Testis (tissue), 3 donors: ENCODE measurements around the gene POU6F2. TPM values are rescaled to one million over a fixed set of nuclear protein-coding genes. Genes with fewer than 3 reads are reported as not detected.

ENCODE experiments used
- DNase-seq: peaks from one replicate; pipeline ENCODE4 v3.0.0-alpha.2; 2019
- H3K27ac ChIP-seq, 2 donors: fragments of 200-600 bp; sonication (generic); one replicate each; pipeline ENCODE4 v1.5.1; 2019
- H3K27me3 ChIP-seq: fragments of 200-600 bp; sonication (generic); one replicate; pipeline ENCODE4 v1.5.1; 2019
- H3K36me3 ChIP-seq: fragments of 200-600 bp; sonication (generic); one replicate; pipeline ENCODE4 v1.5.1; 2017; ENCODE audit warnings: low read depth; ENCODE audit errors: missing control alignments
- H3K4me1 ChIP-seq: fragments of 200-600 bp; sonication (generic); one replicate; pipeline ENCODE4 v1.5.1; 2019
- H3K4me3 ChIP-seq, 2 donors: fragments of 200-600 bp; sonication (generic); one replicate each; pipeline ENCODE4 v1.5.1; 2017 to 2019
- H3K9me3 ChIP-seq: fragments of 200-600 bp; sonication (generic); one replicate; pipeline ENCODE4 v1.5.1; 2017
- CTCF ChIP-seq, 3 experiments: fragments of 450-650 bp in 2 of 3; fragments of 200-600 bp in 1 of 3; sonication (generic) in 1 of 3; IDR thresholded peaks; one replicate each; pipeline ENCODE4 v1.5.1; 2016 to 2019; ENCODE audit warnings: antibody characterized with exemption in 3 of 3, mild to moderate bottlenecking in 2 of 3, moderate library complexity in 1 of 3
- POLR2A ChIP-seq: fragments of 450-650 bp; IDR thresholded peaks from one replicate; pipeline ENCODE4 v1.6.1; 2017; ENCODE audit warnings: antibody characterized with exemption, mild to moderate bottlenecking, moderate library complexity
- WGBS, 2 donors: methylation state at CpG; one replicate each; pipeline ENCODE4 v1.1.5; 2018; 5-methylcytosine and 5-hydroxymethylcytosine counted together
- intact Hi-C: fragments of 100-400 bp; cut with DNase I; formaldehyde crosslinking; loops from one replicate; pipeline ENCODE4 v1.15.1; 2023; ENCODE audit warnings: low total_unique reads
- polyA plus RNA-seq: library from polyadenylated mRNA; stranded (reverse); fragments of 350-450 nt; fragmentation: Illumina TruSeq; extraction: RNeasy Lipid Tissue Mini Kit (QIAGEN cat#74804); gene quantifications from one replicate; pipeline ENCODE4 v1.2.3, GENCODE V29; 2014; ENCODE audit warnings: low read depth, low replicate concordance; ENCODE audit not compliant: insufficient read depth
- total RNA-seq, 2 donors: library from RNA; depleted of rRNA; stranded (reverse); fragments of >200 nt; gene quantifications; one replicate each; pipeline ENCODE4 v1.2.3, GENCODE V29; 2016

Gene POU6F2
- total and polyA plus RNA-seq, 3 donors from 2014 or later: 1.3 to 3.4 (median 1.7) TPM

- 100% methylated on average over 1 of the region's 1 CpG for WGBS, 2 donors
- TF ChIP-seq CTCF (IDR thresholded peaks at IDR 0.05) (no peak), POLR2A (no peak)
- intact Hi-C loops: no loop called here
Measured at GRCh38 chr7:38953227-38953626, 24.5 kb upstream of the POU6F2 start.

GRCh38 chr7:38953971-38954370, 23.7 kb upstream of the POU6F2 start:
- Histone ChIP-seq H3K27me3 (no peaks in the 10 kb centered on the region), H3K36me3 (no peaks in the 10 kb centered on the region), H3K4me3 (no peak overlapping the region), H3K27ac (no peak overlapping the region), H3K9me3 (no peaks in the 10 kb centered on the region), H3K4me1 (no peaks in the 10 kb centered on the region)
- intact Hi-C loops: no loop called here
- WGBS, 2 donors: 90 to 93% methylated on average over 4 of the region's 4 CpGs
- TF ChIP-seq CTCF (IDR thresholded peaks at IDR 0.05): no peak
- TF ChIP-seq POLR2A: no peak
- no peak for DNase-seq

More at GRCh38 chr7:38953227-38953626, 24.5 kb upstream of the POU6F2 start:
- H3K27me3 ChIP-seq: no peaks in the 10 kb centered on the region
- H3K36me3 ChIP-seq: no peaks in the 10 kb centered on the region
- DNase-seq: no peak
- no peak overlapping the region for H3K4me3 ChIP-seq
- H3K4me1 ChIP-seq: no peaks in the 10 kb centered on the region
- no peak overlapping the region for H3K27ac ChIP-seq
- H3K9me3 ChIP-seq: no peaks in the 10 kb centered on the region

- DNase-seq: no peak
- Histone ChIP-seq H3K9me3 (no peaks in the 10 kb centered on the region), H3K4me3 (no peak overlapping the region), H3K4me1 (no peaks in the 10 kb centered on the region), H3K36me3 (no peaks in the 10 kb centered on the region), H3K27me3 (no peaks in the 10 kb centered on the region), H3K27ac (no peak overlapping the region)
- no peak for TF ChIP-seq POLR2A
- TF ChIP-seq CTCF (IDR thresholded peaks at IDR 0.05): no peak
- intact Hi-C loops: no loop called here
- WGBS, 2 donors: 77 to 88% methylated on average over 5 of the region's 5 CpGs
Measured at GRCh38 chr7:38955892-38956291, 21.8 kb upstream of the POU6F2 start.

- Histone ChIP-seq H3K4me3 (no peak overlapping the region), H3K27me3 (no peaks in the 10 kb centered on the region), H3K9me3 (no peaks in the 10 kb centered on the region), H3K36me3 (no peaks in the 10 kb centered on the region), H3K27ac (no peak overlapping the region), H3K4me1 (no peaks in the 10 kb centered on the region)
- TF ChIP-seq CTCF (IDR thresholded peaks at IDR 0.05): no peak
- TF ChIP-seq POLR2A: no peak
- intact Hi-C loops: no loop called here
- 87 to 93% methylated on average over 1 of the region's 1 CpG for WGBS, 2 donors
- DNase-seq: no peak
Measured at GRCh38 chr7:38962028-38962427, 15.7 kb upstream of the POU6F2 start.

- Histone ChIP-seq H3K4me3 (no peak overlapping the region), H3K9me3 (no peaks in the 10 kb centered on the region), H3K4me1 (no peaks in the 10 kb centered on the region), H3K36me3 (no peaks in the 10 kb centered on the region), H3K27me3 (no peaks in the 10 kb centered on the region), H3K27ac (no peak overlapping the region)
- intact Hi-C loops: no loop called here
- 68 to 82% methylated on average over 1 of the region's 1 CpG for WGBS, 2 donors
- no peak for TF ChIP-seq CTCF (IDR thresholded peaks at IDR 0.05)
- TF ChIP-seq POLR2A: no peak
- no peak for DNase-seq
Measured at GRCh38 chr7:38964921-38965320, 12.8 kb upstream of the POU6F2 start.
